Activated naive CD8-positive, alpha-beta T cell treated with anti-CD3 and anti-CD28 coated beads, Interleukin-2, amount 50 U/mL, for 16 hours (primary cell): ENCODE data around the gene FMO2.
"Not testable (repeated sequence)": the region's sequence is repeated elsewhere in the genome, so short reads cannot be mapped to it uniquely, and the experiment has no call there.

Experiments
- DNase-seq: peaks from one replicate; pipeline ENCODE4 v3.0.0-alpha.2; 2020; ENCODE audit warnings: low read depth, low spot score

FMO2 gene

GRCh38 chr1:171219346-171220080, 34.4 kb downstream of the FMO2 start:
- DNase-seq, result no peak

GRCh38 chr1:171220081-171220420, 35.0 kb downstream of the FMO2 start:
- DNase-seq, result no peak

- no peak for DNase-seq
Observed at GRCh38 chr1:171220581-171221054, 35.5 kb downstream of the FMO2 start.

GRCh38 chr1:171221665-171222591, 36.8 kb downstream of the FMO2 start:
- DNase-seq, result no peak

GRCh38 chr1:171222936-171223335, 37.8 kb downstream of the FMO2 start:
- no peak for DNase-seq

GRCh38 chr1:171224257-171224656, 39.2 kb downstream of the FMO2 start:
- DNase-seq, result not testable (repeated sequence)

- DNase-seq, result no peak
Observed at GRCh38 chr1:171226747-171227370, 41.8 kb downstream of the FMO2 start.

GRCh38 chr1:171231326-171231725, 46.2 kb downstream of the FMO2 start:
- DNase-seq, result no peak

- DNase-seq, result no peak
Observed at GRCh38 chr1:171233183-171233582, 48.1 kb downstream of the FMO2 start.

GRCh38 chr1:171236231-171236630, 51.1 kb downstream of the FMO2 start:
- not testable (repeated sequence) for DNase-seq

- no peak for DNase-seq
Observed at GRCh38 chr1:171243878-171244277, 58.8 kb downstream of the FMO2 start.

- no peak for DNase-seq
Observed at GRCh38 chr1:171245458-171246064, 60.5 kb downstream of the FMO2 start.

GRCh38 chr1:171247501-171247900, 62.4 kb downstream of the FMO2 start:
- DNase-seq, result no peak

GRCh38 chr1:171248302-171248701, 63.2 kb downstream of the FMO2 start, which contains the start of gene FMO1:
Gene FMO1 (plus strand): TSS chr1:171248494. CDS start chr1:171258088, 9,594 bp downstream.
- DNase-seq, result no peak

GRCh38 chr1:171248841-171249240, 63.7 kb downstream of the FMO2 start:
- no peak for DNase-seq

GRCh38 chr1:171250263-171250662, 65.2 kb downstream of the FMO2 start:
- no peak for DNase-seq

GRCh38 chr1:171251042-171251951, 66.2 kb downstream of the FMO2 start:
- DNase-seq, result no peak

GRCh38 chr1:171251952-171252300, 66.8 kb downstream of the FMO2 start:
- no peak for DNase-seq

- no peak for DNase-seq
Observed at GRCh38 chr1:171252482-171252881, 67.4 kb downstream of the FMO2 start.

GRCh38 chr1:171254859-171255258, 69.8 kb downstream of the FMO2 start:
- DNase-seq, result no peak
